ENCODE data around the gene ARFGEF3.

Gene ARFGEF3

GRCh38 chr6:138292482-138292881 lies 130.7 kb downstream of the ARFGEF3 start:
- no peak for TF ChIP-seq TAF1 (IDR thresholded peaks at IDR 0.05; ENCODE audit: borderline replicate concordance, insufficient read depth, low read length)
- TF ChIP-seq POLR2AphosphoS5 (IDR thresholded peaks at IDR 0.05; ENCODE audit: low read depth, low read length), result no peak
- no peak for TF ChIP-seq FOXP2 (optimal IDR thresholded peaks at IDR 0.05; ENCODE audit: borderline replicate concordance, extremely low read depth, extremely low read length, insufficient read depth)
- TF ChIP-seq, protein P1, sequence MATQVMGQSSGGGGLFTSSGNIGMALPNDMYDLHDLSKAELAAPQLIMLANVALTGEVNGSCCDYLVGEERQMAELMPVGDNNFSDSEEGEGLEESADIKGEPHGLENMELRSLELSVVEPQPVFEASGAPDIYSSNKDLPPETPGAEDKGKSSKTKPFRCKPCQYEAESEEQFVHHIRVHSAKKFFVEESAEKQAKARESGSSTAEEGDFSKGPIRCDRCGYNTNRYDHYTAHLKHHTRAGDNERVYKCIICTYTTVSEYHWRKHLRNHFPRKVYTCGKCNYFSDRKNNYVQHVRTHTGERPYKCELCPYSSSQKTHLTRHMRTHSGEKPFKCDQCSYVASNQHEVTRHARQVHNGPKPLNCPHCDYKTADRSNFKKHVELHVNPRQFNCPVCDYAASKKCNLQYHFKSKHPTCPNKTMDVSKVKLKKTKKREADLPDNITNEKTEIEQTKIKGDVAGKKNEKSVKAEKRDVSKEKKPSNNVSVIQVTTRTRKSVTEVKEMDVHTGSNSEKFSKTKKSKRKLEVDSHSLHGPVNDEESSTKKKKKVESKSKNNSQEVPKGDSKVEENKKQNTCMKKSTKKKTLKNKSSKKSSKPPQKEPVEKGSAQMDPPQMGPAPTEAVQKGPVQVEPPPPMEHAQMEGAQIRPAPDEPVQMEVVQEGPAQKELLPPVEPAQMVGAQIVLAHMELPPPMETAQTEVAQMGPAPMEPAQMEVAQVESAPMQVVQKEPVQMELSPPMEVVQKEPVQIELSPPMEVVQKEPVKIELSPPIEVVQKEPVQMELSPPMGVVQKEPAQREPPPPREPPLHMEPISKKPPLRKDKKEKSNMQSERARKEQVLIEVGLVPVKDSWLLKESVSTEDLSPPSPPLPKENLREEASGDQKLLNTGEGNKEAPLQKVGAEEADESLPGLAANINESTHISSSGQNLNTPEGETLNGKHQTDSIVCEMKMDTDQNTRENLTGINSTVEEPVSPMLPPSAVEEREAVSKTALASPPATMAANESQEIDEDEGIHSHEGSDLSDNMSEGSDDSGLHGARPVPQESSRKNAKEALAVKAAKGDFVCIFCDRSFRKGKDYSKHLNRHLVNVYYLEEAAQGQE (IDR thresholded peaks at IDR 0.05; ENCODE audit: insufficient read depth in 1 of 2, low read depth in 2 of 2, low read length in 2 of 2), result no peak
- TF ChIP-seq SIN3A (IDR thresholded peaks at IDR 0.05; ENCODE audit: borderline replicate concordance, insufficient read depth, low read length), result no peak

- TF ChIP-seq SIN3A (IDR thresholded peaks at IDR 0.05; ENCODE audit: borderline replicate concordance, insufficient read depth, low read length), result no peak
- TF ChIP-seq POLR2AphosphoS5 (IDR thresholded peaks at IDR 0.05; ENCODE audit: low read depth, low read length), result no peak
- TF ChIP-seq FOXP2 (optimal IDR thresholded peaks at IDR 0.05; ENCODE audit: borderline replicate concordance, extremely low read depth, extremely low read length, insufficient read depth), result no peak
- TF ChIP-seq, protein P1 (IDR thresholded peaks at IDR 0.05; ENCODE audit: insufficient read depth in 1 of 2, low read depth in 2 of 2, low read length in 2 of 2), result no peak
- no peak for TF ChIP-seq TAF1 (IDR thresholded peaks at IDR 0.05; ENCODE audit: borderline replicate concordance, insufficient read depth, low read length)
Observed at GRCh38 chr6:138293428-138294395, 132.0 kb downstream of the ARFGEF3 start.

DNA sequence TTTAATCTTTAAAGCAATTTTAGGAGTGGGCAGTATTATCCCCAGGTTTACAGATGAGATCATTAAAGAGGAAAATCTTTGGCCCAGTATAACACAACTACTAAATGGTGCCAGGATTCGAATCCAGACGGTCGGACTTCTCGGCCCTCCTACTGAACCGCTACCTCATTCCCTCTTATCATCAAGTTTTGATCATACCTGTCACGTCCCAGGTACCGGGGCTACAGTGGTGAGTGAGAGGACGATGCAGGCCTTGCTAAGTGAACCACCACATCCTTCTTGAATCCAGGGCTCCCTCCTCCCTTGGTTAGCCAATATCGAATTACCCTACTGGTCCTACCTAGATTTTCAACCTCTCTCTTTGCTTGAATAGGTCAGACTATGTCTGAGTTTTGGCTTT lies 134.6 kb downstream of the ARFGEF3 start:
- TF ChIP-seq TAF1 (IDR thresholded peaks at IDR 0.05; ENCODE audit: borderline replicate concordance, insufficient read depth, low read length) (no peak), POLR2AphosphoS5 (IDR thresholded peaks at IDR 0.05; ENCODE audit: low read depth, low read length) (no peak)
- TF ChIP-seq, protein P1 (IDR thresholded peaks at IDR 0.05; ENCODE audit: insufficient read depth in 1 of 2, low read depth in 2 of 2, low read length in 2 of 2), result no peak

DNA sequence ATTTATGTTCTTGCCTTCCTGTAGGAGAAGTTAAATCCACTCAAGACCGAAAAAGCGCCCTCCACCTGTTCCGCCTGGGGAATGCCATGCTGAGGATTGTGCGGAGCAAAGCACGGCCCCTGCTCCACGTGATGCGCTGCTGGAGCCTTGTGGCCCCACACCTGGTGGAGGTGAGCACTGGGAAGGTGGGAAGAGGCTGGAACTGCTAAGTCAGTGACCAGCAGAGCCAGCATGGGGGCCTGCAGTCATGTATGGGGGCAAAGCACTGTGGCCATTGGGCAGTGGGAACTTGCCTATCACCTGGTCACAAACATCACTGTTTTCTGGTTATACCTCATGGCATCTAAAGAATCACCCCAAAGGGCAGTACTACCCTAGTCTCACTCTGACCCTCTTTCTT lies 135.0 kb downstream of the ARFGEF3 start:
- TF ChIP-seq, protein P1 (IDR thresholded peaks at IDR 0.05; ENCODE audit: insufficient read depth in 1 of 2, low read depth in 2 of 2, low read length in 2 of 2), result no peak
- no peak for TF ChIP-seq FOXP2 (optimal IDR thresholded peaks at IDR 0.05; ENCODE audit: borderline replicate concordance, extremely low read depth, extremely low read length, insufficient read depth)
- TF ChIP-seq POLR2AphosphoS5 (IDR thresholded peaks at IDR 0.05; ENCODE audit: low read depth, low read length), result no peak
- TF ChIP-seq TAF1 (IDR thresholded peaks at IDR 0.05; ENCODE audit: borderline replicate concordance, insufficient read depth, low read length), result no peak
- no peak for TF ChIP-seq SIN3A (IDR thresholded peaks at IDR 0.05; ENCODE audit: borderline replicate concordance, insufficient read depth, low read length)
